Activated CD4-positive, alpha-beta T cell treated with anti-CD3 and anti-CD28 coated beads, Interleukin-2, amount 50 U/mL, for 48 hours (primary cell): ENCODE data around the gene TEPSIN.

Source experiments
- DNase-seq, 2 experiments: peaks; one replicate each; pipeline ENCODE4 v3.0.0-alpha.2; 2020

TEPSIN gene

DNA sequence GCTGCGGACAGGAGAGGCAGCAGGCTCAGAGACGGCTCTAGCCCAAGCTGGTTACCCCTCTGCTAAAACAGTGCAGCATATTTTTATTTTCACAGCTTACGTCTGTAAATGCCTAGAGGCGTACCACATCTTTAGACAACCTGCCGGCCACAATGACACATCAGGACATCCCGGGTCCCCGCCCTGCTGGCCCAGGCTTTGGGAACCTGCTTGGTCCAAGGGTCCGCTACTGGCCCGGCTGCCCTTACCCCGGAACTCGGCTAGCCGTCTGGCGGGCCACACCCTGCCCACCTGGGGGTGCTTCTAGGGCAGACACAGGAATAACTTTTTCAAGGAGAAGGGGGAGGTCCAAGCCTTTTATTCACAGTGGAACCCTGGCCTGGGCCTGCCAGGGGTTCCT, 20.4 kb downstream of the TEPSIN start:
- DNase-seq = no peak

DNA sequence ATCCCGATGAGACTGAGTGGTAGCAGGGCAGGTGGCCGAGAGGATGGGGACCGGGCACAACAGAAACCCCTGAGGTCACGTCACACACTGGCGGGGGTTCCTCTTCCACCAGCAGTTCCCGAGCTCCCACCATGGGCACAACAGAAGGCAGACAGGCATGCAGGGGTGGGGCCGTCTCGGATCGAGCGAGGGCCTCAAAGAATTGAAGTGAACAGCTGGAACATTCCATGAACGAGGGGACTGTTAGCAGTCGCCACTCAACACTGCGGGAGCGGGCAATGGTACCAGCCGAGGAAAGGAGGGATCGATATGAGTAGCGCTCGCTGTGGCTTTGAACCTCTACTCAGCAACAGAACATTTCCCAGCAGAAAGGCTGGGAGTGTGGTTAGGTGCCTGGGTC, 21.4 kb downstream of the TEPSIN start:
- DNase-seq = no peak

GRCh38 chr17:81213978-81214377, 24.9 kb downstream of the TEPSIN start:
- no peak for DNase-seq

GRCh38 chr17:81212365-81212764, 26.5 kb downstream of the TEPSIN start:
- no peak for DNase-seq

DNA sequence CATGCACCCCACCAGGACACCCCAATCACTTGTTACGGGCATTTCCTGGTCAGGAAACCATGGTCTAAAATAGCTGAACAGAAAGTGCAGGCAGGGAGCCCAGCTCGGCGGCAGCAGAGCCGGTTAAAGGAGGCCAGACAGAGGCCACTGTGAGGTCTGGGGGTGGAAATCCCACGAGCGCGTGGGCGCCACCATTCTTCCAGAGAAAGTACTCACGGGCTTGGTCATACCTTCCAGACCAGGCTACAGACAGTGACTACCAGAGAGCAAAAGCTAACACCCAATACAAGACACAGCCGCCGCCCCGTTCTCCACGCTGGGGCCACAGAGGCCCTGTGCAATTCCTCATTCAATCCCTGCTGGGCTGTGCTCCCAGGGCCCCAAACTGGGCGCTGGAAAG, 28.0 kb downstream of the TEPSIN start:
- DNase-seq = no peak

- no peak for DNase-seq
Observed at GRCh38 chr17:81210466-81210865, 28.4 kb downstream of the TEPSIN start.

GRCh38 chr17:81209141-81209540, 29.7 kb downstream of the TEPSIN start:
- DNase-seq = no peak

GRCh38 chr17:81208651-81209050, 30.2 kb downstream of the TEPSIN start:
- DNase-seq = no peak

DNA sequence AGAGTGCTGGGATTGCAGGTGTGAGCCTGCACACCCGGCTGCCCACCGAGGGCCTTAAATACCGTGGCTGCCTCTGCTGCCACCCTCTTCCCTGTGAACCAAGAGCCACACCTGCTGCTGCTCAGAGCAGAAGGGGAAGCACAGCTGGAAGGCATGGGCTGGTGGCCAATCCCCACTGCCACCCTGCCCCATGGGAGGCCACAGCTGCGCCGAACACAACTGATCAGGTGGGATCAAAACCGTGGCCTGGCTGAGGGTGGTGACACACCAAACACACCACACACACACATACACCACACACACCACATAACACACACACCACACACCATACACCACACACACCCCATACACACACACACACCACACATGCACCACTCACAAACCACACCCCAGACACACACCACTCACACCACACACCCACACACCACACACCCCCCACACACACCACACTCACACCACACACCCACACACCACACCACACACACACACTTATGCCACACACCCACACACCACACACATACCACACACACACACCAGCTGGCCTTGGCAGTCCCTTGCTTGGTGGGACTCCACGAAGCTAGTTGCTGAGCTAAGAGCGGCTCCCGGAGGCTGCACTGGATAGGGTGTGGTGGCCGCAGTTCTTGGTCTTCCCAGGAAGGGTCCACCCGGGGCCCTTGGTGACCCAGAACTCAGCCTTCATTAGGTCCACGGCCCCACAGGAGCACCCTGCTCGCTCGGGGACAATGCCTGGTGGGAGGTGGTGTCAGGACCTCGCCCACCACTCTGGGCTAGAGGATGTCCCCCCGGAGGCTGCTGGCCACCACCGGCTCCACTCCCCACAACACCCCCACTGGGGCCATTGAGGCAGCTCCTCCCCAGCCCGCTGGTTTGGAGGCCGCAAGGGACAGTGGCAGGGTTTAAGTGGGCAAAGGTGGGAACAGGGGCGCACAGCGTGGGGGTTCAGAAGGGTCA, 31.0 kb downstream of the TEPSIN start:
- no peak for DNase-seq

- no peak for DNase-seq
Observed at GRCh38 chr17:81206657-81207056, 32.2 kb downstream of the TEPSIN start.

DNA sequence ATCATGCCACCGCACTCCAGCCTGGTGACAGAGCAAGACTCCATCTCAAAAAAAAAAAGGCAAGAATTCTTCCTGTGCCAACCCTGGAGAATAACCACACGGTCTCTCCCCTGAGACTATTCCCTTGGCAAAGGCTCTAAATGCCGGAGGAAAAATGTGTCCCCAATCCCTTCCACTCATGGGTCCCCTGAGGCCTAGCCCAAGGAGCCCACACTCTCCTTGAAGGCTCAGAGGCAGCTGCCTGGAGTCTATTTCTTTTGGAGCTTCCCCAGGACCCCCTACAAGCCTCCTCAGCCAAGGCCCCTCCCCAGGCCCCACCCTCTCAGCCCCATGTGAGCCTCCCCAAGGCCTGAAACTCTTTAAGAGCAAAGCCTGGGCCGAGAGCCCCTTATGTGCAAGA, 32.7 kb downstream of the TEPSIN start:
- no peak for DNase-seq

DNA sequence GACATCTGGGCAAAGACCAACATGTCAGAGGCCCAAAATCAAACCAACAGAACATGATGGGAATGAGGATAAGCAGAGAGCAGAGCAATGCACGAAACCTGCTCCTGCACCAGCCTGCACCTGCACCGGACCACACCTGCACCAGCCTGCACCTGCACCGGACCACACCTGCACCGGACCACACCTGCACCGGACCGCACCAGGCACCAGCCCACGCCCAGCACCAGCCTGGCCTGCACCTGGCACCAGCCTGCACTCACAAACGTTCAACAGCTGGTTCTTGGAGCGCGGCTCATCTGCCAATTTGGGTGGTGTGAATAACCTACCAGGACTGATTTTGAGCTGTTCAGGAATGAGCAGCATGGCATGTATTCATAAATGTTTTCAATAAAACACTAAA, 34.3 kb downstream of the TEPSIN start:
- DNase-seq = no peak

- DNase-seq = no peak
Observed at GRCh38 chr17:81203136-81203535, 35.7 kb downstream of the TEPSIN start.

GRCh38 chr17:81202318-81202717, 36.5 kb downstream of the TEPSIN start:
- no peak for DNase-seq

DNA sequence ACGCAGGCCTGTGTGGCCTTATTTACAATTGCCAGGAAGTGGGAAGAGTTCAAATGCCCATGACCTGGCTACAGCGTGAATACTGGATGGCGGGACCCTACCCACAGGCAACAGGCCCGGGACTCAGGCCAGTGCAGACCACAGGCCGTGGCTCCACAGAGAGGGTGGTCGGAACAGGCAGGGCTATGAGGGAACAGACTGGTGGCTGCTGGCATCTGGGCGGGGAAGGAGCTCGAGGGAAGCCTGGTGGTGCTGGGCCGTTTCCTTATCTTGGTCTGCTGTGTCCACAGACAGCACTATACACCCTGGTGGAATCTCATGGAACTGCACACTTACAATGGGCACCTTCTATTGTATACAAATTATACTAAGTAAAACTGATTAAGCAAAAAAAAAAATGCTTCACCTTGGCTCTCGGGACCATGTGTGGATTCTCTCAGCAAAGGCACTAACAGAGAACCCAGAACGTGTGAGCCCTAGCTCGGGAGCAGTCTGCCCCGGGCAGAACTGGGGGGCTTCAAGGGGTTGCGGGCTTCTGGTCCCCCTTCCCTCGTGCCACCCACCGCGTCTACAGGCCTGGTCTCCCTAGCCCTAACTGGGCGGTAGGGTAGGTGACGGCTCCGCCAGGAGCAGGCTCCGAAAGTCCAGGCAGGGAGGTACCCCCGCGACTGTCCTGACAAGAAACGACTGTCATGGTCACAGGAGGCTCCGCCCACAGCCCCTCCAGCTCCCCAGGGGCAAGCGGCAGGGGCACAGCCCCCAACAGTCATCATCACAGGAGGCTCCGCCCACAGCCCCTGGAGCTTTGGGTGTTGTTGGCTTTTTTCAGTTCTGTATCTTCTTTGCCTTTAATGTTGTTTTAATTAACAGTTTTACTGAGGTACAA, 37.9 kb downstream of the TEPSIN start:
- peak; percentile 16 to 26 for DNase-seq

DNA sequence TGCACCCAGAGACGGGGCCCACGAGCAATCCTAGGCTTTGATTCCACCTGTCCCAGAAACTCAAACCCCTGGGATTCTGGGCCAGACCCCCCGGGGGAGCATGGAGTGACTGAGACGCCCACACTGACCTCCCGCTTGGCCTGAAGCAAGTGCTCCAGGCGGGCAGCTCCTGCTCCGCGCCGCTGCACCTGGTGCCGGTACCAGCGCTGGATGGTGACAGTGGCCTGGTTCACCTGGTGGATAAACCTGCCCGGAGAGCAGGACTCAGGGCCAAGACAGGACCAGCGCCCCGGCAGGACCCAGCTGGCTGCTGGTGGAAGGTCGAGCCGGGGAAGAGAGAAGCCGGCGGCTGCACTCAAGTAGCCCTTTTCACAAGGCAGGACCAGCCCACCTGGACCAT, 38.7 kb downstream of the TEPSIN start:
- no peak for DNase-seq

DNA sequence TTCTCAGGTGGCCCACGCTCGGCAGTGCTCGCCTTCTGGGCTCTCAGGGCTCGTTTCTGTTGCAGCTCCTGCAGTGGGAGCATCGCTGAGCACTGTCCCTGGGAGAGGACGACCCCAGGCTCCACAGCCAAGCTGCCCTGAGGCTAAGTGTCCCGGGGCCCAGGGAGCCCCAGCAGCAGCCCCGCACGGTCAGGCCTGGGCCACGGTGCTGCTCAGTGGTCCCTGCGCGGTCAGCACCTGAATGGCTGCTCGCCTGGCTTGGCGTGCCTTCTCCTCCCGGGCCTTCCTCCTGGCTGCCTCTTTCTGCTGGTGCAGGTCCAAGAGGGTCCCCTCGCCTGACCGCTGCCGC, 39.4 kb downstream of the TEPSIN start:
- no peak for DNase-seq

- no peak for DNase-seq
Observed at GRCh38 chr17:81198826-81199481, 39.9 kb downstream of the TEPSIN start.

DNA sequence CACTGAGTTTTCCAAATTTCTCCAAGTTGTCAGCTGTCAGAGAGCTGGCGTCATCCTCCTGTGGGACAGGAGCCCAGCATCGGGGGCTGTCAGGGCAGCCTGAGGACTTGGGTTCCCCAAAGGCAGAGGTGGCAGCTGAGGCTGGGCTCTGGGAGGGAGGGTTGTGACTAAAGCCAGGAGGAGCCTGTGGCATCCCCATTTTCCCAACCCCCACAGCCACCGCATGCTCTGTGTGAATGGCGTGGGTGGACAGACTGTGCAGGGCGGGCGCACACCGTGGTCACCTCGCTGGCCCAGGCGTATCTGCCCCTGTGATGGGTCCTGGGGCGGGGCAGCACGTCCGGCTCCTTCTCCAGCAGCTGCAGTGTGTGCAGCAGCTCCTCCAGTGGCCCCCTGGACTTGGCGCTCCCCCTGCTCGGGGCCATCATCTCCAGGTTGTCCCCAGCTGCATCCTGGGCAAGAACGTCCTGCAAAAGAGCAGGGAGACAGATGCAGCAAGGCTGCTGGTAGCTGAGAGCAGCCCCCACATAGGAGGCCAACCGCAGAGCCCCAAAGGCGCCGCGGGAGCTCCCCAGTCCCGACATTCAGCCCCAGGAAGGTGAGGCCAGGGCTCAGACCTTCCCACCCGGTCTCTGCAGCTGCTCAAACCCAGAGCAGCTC, 40.9 kb downstream of the TEPSIN start:
- DNase-seq = no peak

DNA sequence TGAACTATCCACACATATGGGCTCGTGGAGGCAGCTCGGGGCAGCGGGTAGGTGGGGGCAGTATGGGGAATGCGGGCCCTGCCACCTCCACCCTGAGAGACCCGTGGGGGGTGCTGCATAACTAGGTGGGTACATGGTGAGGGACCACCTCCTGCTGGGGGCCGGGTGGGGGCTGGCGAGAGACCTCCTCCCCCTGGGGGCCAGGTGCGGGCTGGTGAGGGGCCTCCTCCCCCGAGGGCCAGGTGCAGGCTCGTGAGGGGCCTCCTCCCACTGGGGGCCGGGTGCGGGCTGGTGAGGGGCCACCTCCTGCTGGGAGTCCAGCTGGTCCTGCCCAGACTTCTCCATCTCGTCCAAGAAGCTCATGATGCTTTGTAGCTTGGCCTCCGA, 41.5 kb downstream of the TEPSIN start:
- no peak for DNase-seq

- no peak for DNase-seq
Observed at GRCh38 chr17:81196505-81197408, 42.1 kb downstream of the TEPSIN start.
